GM21529 (cell line): ENCODE data around the gene SEPSECS.
"Not testable (repeated sequence)": the region's sequence is repeated elsewhere in the genome, so short reads cannot be mapped to it uniquely, and the experiment has no call there.

Source experiments
- ATAC-seq: cut with Tn5 transposase; IDR thresholded peaks from one replicate; pipeline ENCODE4 v1.9.1; 2021; ENCODE audit not compliant: unreplicated experiment

The SEPSECS gene

GRCh38 chr4:25088093-25088952 is 71.9 kb downstream of the SEPSECS start:
- ATAC-seq: peak; percentile 74

- ATAC-seq: no peak
Observed at GRCh38 chr4:25085671-25086070, 74.6 kb downstream of the SEPSECS start.

GRCh38 chr4:25083441-25083840 is 76.8 kb downstream of the SEPSECS start:
- ATAC-seq: not testable (repeated sequence)

DNA sequence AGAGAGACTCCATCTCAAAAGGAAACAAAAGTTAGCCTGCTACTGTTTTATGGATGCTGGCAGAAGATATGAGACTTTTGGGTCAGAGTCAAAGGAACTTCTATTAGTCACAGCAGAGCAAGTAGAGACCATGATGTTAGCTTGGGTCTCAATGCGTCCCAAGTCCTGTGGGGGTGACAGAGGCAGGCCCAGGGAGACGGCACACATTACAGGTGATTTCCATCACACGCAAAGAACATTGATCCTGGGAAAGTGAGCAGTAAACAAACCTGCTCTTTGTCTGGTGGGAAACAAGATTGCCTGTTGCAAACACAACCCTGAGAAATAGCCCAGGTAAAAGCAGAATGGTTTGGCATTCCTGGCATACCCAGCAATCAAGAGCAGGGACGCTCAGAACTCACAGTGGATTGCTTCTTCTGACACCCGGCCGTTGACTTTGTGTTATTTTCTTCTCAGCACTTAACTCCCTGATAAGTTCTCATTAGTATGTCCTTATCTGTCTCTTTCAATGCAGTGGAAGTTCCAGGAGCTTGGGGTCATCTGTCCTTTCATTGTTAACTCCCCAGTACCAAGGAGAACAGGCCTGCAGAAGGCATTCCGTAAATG is 78.3 kb downstream of the SEPSECS start:
- no peak for ATAC-seq

DNA sequence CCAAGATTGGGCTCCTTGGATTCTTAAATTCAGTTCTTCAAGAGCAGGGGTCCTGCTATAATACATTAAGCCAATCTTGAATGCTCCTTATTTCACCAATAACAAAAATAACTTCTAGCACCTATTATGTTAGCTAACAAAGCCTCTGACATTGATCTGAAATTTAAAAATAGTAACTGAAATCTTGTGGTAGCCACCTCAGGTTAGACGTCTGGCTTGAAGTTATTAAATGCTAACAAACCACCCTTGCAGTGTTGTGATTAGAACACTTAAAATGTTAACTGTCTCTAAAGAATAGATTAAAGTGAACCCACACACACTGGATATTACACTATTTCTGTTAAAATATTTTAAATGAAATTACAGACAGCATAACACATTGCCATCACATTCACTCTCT is 79.7 kb downstream of the SEPSECS start:
- ATAC-seq: no peak

- ATAC-seq: no peak
Observed at GRCh38 chr4:25078523-25078922, 81.7 kb downstream of the SEPSECS start.

GRCh38 chr4:25076625-25077398 is 83.4 kb downstream of the SEPSECS start:
- no peak for ATAC-seq

- ATAC-seq: no peak
Observed at GRCh38 chr4:25075851-25076250, 84.4 kb downstream of the SEPSECS start.

DNA sequence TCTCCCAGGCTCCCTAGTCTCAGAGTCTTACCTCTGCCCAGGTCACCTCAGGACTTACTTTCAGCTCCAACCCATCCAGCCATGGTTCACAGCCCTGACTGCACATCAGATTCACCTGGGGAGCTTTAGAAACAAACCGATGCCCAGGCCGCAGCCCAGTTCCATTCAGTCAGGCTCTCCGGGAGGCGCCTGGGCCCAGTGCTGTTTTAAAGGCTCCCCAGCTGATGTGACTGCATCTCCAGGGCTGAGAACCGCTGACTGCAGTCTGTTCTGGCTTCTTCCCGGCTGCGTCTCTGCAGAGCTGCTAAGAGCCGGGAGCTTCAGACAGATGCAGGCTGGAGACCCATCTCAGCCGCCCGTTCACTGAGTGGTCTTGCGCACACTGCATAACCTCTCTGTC is 85.1 kb downstream of the SEPSECS start:
- no peak for ATAC-seq

DNA sequence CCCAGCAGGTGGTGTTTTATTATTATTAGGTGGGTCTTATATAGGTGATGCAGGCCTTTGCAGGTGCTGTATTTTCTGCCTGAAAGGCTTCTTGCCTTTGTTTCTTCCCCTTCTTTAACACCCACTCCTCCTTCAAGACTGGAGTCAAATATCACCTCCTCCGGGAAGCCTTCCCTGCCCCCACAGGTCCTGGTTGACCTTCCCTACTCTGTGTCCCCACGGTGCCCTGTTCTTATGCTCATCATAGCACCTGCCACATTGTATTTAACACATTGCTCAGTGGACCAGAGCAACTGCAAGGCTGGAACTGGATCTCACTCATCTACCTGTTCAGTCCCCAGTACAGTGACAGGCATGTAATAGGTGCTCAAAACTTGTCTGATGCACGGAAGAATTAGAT is 89.7 kb downstream of the SEPSECS start:
- no peak for ATAC-seq
